Left cardiac atrium (tissue), 4 donors: ENCODE results near the gene EIF2A. TPM values are rescaled to one million over a fixed set of nuclear protein-coding genes. Genes with fewer than 3 reads are reported as not detected.
A peak's percentile ranks its signal among the peaks of the same experiment; 100 is the strongest.
"Not testable (repeated sequence)": the region's sequence is repeated elsewhere in the genome, so short reads cannot be mapped to it uniquely, and the experiment has no call there.

Source experiments
- ATAC-seq, 2 donors: fragments of 200-7000 bp; cut with Tn5 transposase; one replicate each; pipeline ENCODE4 v1.9.1; 2020; ENCODE audit warnings: mild to moderate bottlenecking in 2 of 2, moderate library complexity in 2 of 2
- DNase-seq: peaks from one replicate; pipeline ENCODE4 v3.0.0-alpha.2; 2020
- intact Hi-C, 2 donors: fragments of 100-400 bp; cut with DNase I; formaldehyde crosslinking; loops; one replicate each; pipeline versions ENCODE4 v1.14.1 to v1.15.1; 2022 to 2023
- total RNA-seq, 2 donors: library from RNA; stranded (reverse); fragmentation: NEBNext Ultra II Directional; extraction: Animal tissue kit (Norgen Biotek cat#: 25700); gene quantifications; one replicate each; pipeline ENCODE4 v1.2.1, GENCODE V29; 2021
- donor health status: DM: no; HTN: yes; CAD: no.
- donor health status: DM: no; HTN: yes; CAD: no; lungs with severe emphysema.
- donor health status: DM: yes; HTN: yes; CAD: no.
- donor health status: Dilated cardiomyopathy.

The EIF2A gene
- total RNA-seq, 2 donors from 2014 or later, result 54.5 to 76.6 TPM

DNA sequence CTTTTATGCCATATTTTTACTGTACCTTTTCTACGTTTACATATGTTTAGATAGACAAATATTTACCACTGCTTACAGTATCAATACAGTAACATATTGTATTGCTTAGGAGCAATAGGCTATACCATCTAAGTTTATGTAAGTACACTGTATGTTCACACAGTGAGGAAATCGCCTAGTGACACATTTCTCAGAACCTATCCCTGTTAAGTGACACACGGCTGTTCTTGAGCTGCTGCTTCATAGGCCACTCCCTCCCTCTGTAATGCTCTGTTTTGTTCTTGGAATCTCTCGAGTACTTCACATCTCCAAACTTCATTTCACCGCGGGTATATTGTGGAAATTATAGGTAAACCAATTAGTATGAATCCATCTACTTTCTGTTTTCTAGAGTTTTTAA is 43.2 kb downstream of the EIF2A start:
- intact Hi-C loops, result no loop called here
- no peak for DNase-seq
- ATAC-seq, result no peak

DNA sequence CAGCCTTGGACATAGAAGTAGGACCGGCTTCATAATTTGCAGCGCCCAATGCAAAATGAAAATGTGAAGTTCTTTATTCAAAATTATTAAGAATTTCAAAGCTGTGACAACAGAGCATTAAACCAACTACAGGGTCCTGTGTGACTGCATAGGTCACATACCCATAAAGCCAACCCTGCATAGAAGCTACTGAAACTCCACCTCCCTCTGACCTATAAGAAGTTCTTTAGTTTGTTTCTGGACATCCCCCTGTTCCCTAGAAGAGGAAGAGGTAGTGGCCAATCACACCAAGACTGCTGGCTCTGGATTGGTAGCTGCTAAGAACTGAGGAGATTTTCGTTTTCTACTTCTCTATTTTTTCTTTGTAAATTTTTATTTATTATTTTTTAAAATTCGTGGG is 47.6 kb downstream of the EIF2A start:
- DNase-seq (no peak), ATAC-seq (no peak)
- intact Hi-C loops, result no loop called here

DNA sequence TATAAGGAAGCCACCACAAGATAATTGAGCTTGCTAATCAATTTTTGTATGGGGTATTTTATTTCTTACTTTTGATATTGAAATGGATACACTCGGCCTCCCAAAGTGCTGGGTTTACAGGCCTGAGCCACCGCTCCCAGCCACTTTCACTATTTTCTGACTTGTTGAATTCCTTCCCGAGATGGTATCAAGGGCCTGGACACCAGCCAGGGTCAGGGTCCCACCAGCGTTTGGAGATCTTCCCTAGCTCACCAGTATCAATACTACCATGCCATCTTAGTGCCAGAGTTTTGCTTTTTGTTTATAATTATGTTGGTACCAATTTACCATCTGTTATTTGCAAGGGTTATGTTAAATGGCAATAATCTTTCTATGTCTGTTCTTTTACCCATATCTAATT is 51.1 kb downstream of the EIF2A start:
- DNase-seq (no peak), ATAC-seq (no peak)
- intact Hi-C loops, result no loop called here

DNA sequence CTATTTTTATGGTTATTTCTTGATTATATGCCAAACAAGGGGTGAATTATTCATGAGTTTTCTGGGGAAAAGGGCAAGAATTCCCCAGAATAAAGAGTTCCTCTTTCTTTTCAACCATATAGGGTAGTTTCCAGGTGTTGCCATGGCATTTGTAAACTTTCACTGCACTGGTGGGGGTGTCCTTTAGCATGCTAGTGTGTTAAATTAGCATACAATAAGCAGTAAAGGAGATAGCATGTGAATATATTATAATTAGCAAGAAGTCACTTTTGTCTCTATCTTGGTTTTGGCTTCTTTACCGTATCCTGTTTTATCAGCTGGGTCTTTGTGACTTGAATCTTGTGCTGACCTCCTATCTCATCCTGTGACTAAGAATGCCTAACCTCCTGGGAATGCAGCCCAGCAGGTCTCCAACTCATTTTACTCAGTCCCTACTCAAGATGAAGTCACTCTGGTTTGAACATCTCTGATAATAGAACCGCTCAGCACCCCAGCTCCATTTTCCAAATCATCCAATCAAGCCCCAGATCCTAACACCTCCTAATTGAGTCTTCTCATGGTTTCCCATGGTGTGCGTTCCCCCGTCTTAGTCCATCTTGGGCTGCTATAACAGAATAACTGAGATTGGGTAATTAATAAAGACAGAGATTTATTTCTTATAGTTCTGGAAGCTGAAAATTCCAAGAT is 53.2 kb downstream of the EIF2A start:
- ATAC-seq, result no peak
- no peak for DNase-seq

DNA sequence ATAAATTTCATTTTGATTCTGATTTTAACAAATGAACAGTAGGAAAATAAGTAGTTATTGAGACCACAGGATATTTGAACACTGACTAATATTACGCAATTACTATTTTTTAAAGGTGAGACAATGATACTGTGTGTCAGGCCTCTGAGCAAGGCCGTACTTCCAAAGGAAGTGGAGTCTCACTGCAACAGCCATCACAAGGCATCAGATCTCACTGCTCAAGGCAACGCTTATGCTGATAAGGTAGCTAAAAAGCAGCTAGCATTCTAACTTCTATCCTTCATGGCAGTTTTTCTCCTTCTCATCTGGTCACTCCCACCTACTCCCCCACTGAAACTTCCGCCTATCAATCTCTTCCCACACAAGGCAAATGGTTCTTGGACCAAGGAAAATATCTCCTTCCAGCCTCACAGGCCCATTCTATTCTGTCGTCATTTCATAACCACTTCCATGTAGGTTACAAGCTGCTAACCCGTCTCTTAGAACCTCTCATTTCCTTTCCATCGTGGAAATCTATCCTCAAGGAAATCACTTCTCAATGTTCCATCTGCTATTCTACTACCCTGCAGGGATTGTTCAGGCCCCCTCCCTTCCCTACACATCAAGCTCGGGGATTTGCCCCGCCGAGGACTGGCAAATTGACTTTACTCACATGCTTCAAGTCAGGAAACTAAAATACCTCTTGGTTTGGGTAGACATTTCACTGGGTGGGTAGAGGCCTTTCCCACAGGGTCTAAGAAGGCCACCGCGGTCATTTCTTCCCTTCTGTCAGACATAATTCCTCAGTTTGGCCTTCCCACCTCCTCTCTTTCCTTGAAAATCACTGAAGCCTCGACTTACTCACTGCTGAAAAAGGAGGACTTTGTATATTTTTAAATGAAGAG is 54.3 kb downstream of the EIF2A start:
- intact Hi-C loops, result loop anchor here in 1 of 2 donors (10.0 kb wide), 1 partner anchor 196 kb away; the partner anchor contains the start of gene TSC22D2

More for the DNA sequence above, 53.2 kb downstream of the EIF2A start:
- intact Hi-C loops, result loop anchor here in 1 of 2 donors (10.0 kb wide), 1 partner anchor 195 kb away; the partner anchor contains the start of gene TSC22D2

DNA sequence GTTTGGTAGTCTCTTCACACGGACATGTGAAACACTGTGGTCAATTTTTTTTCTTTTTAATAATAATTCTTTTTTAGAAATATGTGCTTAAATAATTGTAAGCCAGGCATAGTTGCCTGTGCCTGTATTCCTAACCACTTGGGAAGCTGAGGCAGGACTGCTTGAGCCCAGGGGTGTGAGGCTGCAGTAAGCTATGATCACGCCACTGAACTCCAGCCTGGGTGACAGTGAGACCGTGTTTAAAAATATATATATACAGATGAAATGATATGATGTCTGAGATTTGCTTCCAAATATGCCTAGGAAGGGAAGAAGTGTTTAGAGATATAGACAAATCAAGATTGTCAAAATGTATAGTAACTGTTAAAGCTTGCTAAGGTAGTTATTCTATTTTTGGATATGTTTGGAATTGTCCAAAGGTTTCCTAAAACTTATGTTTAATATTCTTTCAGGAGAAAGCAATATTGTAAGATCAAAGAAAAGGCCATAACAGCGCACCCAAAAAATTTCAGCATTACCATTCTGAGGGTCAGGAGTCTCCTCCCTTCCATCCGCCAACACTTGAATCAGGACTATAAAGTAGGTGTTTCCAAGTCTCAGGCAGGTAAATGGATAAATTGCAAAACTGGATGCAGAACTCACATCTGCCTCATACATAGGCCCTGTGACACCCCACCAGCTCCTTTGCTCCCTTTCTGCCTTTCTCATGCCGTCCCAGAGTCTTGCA is 56.0 kb downstream of the EIF2A start:
- intact Hi-C loops, result loop anchor here in 1 of 2 donors (2.0 to 10.0 kb wide), 2 partner anchors 56 to 198 kb away; partner anchors contain the start of genes EIF2A, SERP1 and TSC22D2
- ATAC-seq (peak in 1 of 2 donors; percentile 1), DNase-seq (no peak)

More for the DNA sequence above, 54.3 kb downstream of the EIF2A start:
- not testable (repeated sequence) for DNase-seq, ATAC-seq

- ATAC-seq (peak; percentile 95 to 96), DNase-seq (peak; percentile 96)
- intact Hi-C loops, result loop anchor here in 1 of 2 donors (2.0 to 10.0 kb wide), 2 partner anchors 57 to 199 kb away; partner anchors contain the start of genes EIF2A, SERP1 and TSC22D2
Observed at GRCh38 chr3:150603153-150603979, 56.8 kb downstream of the EIF2A start, which contains the start of gene SELENOT. Gene SELENOT (plus strand): TSS chr3:150603321. CDS start chr3:150603363, 42 bp downstream.

DNA sequence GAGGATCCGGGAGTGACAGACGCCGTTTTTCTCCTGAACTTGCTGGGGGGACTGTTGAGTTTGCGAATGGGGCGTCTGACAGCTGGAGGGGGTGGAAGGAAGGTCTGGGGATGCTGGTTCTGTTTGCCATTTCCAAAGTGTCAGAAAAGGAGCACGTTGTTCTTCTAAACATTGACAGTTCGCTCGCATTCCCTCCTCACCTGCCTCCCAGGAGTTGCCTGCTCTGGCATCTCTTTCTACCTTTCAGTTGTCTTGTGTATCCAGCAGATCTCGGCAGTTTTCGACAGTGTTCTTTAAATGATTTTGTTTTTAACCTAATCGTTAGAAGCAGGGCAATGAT is 57.4 kb downstream of the EIF2A start:
- DNase-seq, result no peak
- intact Hi-C loops, result loop anchor here in 1 of 2 donors (2.0 to 10.0 kb wide), 2 partner anchors 57 to 199 kb away; partner anchors contain the start of genes EIF2A, SERP1 and TSC22D2
- peak in 1 of 2 donors; percentile 17 for ATAC-seq

GRCh38 chr3:150605998-150606641 is 59.5 kb downstream of the EIF2A start:
- DNase-seq (no peak), ATAC-seq (no peak)
- intact Hi-C loops, result loop anchor here in 1 of 2 donors (10.0 kb wide), 1 partner anchor 201 kb away; the partner anchor contains the start of gene TSC22D2

GRCh38 chr3:150607267-150608065 is 60.9 kb downstream of the EIF2A start:
- no peak for DNase-seq
- no peak for ATAC-seq
- intact Hi-C loops, result loop anchor here in 1 of 2 donors (10.0 kb wide), 1 partner anchor 203 kb away; the partner anchor contains the start of gene TSC22D2

DNA sequence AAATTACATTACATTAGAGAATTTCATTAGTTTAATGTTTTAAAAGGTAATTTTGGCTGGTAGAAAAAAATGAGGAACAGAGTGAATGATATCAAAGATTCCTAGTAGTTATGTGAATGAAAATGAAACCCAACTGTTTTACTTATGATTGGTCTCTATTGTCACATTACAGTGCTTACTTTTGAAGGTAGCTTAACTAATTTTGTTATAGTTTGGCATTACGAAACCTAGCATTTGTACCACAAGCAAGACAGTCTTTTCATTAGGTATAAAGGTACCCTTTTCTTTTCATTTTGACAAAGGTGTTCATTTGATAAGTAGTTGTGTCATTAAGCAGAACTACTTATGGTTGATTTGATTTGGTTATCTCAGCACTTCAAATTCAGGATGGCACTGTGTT is 63.4 kb downstream of the EIF2A start:
- no peak for DNase-seq
- ATAC-seq, result no peak
- intact Hi-C loops, result loop anchor here in 1 of 2 donors (10.0 kb wide), 1 partner anchor 205 kb away; the partner anchor contains the start of gene TSC22D2

GRCh38 chr3:150610785-150611184 is 64.2 kb downstream of the EIF2A start:
- intact Hi-C loops, result no loop called here
- no peak for DNase-seq
- no peak for ATAC-seq

DNA sequence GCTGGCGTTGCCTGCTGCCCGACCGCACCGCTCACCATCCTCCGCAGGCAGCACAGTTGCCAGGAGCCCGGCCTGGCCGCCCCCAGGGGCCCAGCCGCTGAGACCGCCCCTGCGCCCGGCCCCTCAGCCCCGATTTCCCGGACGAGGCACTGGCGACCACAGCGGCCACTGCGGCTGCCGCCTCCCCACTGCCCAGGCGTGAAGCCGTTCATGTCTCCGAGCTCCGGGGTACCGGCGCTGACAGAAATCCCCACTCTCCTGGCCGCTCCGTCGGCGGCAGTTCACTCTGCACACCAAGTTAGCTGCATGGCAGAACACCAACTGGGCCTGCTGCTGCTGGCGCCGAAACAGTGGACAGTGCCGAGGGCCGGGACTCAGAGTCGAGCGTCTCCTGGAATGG is 65.1 kb downstream of the EIF2A start:
- DNase-seq (no peak), ATAC-seq (no peak)
- intact Hi-C loops, result no loop called here

GRCh38 chr3:150612494-150612893 is 65.9 kb downstream of the EIF2A start:
- DNase-seq (no peak), ATAC-seq (no peak)
- intact Hi-C loops, result no loop called here

DNA sequence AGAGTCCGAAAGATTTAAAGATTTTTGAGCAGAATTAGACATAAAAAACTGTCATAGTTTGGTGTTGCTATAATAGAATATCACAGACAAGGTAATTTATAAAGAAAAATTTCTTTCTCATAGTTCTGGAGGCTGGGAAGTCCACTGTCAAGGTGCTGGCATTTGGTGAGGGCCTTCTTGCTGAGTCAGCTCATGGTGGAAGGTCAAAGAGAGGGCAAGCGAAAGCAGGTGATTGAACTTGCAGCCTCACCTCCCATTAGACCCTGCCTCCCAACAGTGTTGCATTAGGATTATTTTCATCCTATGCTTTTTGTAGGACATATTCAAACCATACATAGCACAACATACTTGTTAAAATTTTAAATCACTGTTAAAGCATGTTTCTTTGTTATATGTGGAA is 66.4 kb downstream of the EIF2A start:
- intact Hi-C loops, result no loop called here
- DNase-seq (no peak), ATAC-seq (no peak)

DNA sequence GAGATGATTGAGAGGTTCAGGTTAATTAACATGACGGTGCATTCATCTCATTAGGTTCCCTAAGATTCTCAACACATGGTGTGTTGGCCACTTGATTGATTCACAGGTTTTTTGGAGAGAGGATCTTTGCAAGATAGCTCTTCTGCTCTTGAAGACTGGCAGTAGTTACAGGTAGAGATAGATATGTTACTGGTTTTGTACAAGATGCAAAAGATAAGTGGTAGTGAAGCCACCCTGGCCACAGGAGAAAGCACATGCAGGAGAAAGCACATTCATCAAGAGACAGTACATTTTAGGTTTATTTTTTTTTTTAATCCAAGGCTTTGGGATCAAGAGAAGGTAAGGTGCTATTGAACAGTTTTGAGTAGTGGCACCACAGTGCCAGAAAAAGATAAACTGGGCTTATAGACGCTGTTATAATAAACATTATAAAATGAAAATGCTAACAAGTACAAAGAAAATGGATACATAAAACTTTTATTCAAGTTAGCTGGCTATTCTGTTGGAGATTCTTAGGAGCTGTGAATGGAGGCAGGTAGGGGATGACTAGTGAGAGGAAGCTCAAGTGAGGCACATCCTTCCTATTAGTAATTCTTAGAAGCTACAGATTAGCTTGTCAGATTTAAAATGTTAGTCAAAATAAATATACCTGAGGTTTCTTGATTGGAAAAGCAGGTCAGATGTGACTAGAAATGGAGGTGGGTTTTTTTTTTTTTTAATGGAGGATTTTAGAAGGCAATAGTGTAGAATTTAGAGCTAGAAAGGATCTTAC is 67.3 kb downstream of the EIF2A start:
- ATAC-seq, result no peak
- intact Hi-C loops, result no loop called here
- no peak for DNase-seq
